ENCODE results near the gene PKM. TPM values are rescaled to one million over a fixed set of nuclear protein-coding genes. Genes with fewer than 3 reads are reported as not detected.

PKM gene
- total and polyA plus RNA-seq, 2 experiments from 2014 or later, result 2,427 to 2,534 TPM

DNA sequence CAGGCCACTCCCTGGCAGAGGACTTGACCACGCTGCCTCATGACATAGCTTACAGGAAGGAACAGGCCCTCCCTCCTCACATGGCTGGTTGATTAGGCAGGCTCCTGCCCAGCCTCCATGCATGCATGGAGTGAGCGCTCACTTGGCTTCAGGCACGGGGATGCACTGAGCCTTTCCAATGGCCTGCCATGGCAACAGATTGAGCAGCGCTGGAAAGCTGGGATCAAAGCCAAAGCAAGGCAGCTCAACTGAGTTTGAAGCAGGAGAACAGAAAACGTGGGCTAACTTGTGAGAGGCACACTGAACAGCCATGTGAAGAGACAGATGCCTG is 27.5 kb downstream of the PKM start:
- peak overlapping the region; percentile 61 for H3K27ac ChIP-seq
- 18 to 29% methylated on average over 5 of the region's 5 CpGs for WGBS, 2 experiments (ENCODE audit: low coverage in 1 of 2, low lambda C conversion rate in 2 of 2, missing lambda C conversion rate in 2 of 2)

DNA sequence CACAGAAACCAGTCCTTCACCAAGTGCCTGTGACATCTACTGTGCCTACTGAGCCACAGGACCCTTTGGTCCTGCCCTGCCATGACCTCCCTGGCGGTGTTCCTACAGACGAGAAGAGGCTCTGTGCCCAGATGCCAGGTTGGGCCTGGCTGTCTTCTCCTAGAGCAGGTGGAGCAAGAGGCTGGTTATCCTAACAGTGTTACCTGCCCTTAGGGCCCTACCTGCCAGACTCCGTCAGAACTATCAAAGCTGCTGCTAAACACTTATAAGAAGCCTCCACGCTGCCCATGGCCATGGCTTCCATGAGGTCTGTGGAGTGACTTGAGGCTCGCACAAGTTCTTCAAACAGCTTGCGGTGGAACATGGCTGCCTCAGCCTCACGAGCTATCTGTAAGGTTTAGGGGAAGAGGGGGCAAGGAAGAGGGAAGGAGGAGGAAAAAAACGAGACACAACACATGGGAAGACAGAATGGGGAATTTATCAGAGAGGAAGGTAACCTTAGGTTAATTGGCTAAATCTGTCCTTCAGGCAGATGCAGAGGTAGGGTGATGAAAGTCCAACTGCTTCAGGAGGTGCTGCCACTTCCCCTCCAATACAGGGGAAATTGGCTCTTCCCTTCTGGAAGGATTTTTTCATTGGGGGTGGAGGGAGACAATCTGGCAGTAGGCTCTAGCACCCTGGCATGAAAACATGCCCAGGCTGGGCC is 28.0 kb downstream of the PKM start:
- in situ Hi-C loops (cut with MboI), result no loop called here
- peaks cover 49% of the 10 kb centered on the region for H3K79me2 ChIP-seq (ENCODE audit: insufficient read depth)
- no peaks in the 10 kb centered on the region for H3K9me2 ChIP-seq (ENCODE audit: insufficient read depth)
- H3K36me3 ChIP-seq (ENCODE audit: low read depth), result peaks cover 91% of the 10 kb centered on the region
- H3F3A ChIP-seq (ENCODE audit: insufficient read depth), result peaks cover 99% of the 10 kb centered on the region
- H3K27me3 ChIP-seq (replicated peaks; ENCODE audit: insufficient read depth), result no peaks in the 10 kb centered on the region
- no peaks in the 10 kb centered on the region for H3K9me3 ChIP-seq (ENCODE audit: low read depth)
- H3K27ac ChIP-seq, result peak overlapping the region; percentile 61
- H3K4me3 ChIP-seq, result no peak overlapping the region
- H3K9ac ChIP-seq, result peak overlapping the region; percentile 37; the same call in 1 of the 2 replicates
- DNase-seq, result no peak
- 74 to 80% methylated on average over 8 of the region's 8 CpGs for WGBS, 2 experiments (ENCODE audit: low coverage in 1 of 2, low lambda C conversion rate in 2 of 2, missing lambda C conversion rate in 2 of 2)
- H3K4me1 ChIP-seq (ENCODE audit: insufficient read depth), result peaks cover 20% of the 10 kb centered on the region
- peaks cover 17% of the 10 kb centered on the region for H4K20me1 ChIP-seq (ENCODE audit: insufficient read depth)
- H3K4me2 ChIP-seq (ENCODE audit: unreplicated experiment), result no peak overlapping the region
- H2AFZ ChIP-seq, result no peak overlapping the region
- TF ChIP-seq EZH2phosphoT487 (IDR thresholded peaks at IDR 0.05; ENCODE audit: insufficient read depth, low read depth) (no peak), EZH2 (IDR thresholded peaks at IDR 0.05; ENCODE audit: insufficient read depth, poor library complexity, severe bottlenecking) (no peak)

More for the DNA sequence above, 27.5 kb downstream of the PKM start:
- DNase-seq, result peak; percentile 94
- no peak overlapping the region for H2AFZ ChIP-seq
- peaks cover 17% of the 10 kb centered on the region for H4K20me1 ChIP-seq (ENCODE audit: insufficient read depth)
- H3K9me3 ChIP-seq (ENCODE audit: low read depth), result no peaks in the 10 kb centered on the region
- peaks cover 94% of the 10 kb centered on the region for H3K36me3 ChIP-seq (ENCODE audit: low read depth)
- no peaks in the 10 kb centered on the region for H3K9me2 ChIP-seq (ENCODE audit: insufficient read depth)
- H3K79me2 ChIP-seq (ENCODE audit: insufficient read depth), result peaks cover 54% of the 10 kb centered on the region
- no peak for TF ChIP-seq EZH2phosphoT487 (IDR thresholded peaks at IDR 0.05; ENCODE audit: insufficient read depth, low read depth)
- no peaks in the 10 kb centered on the region for H3K27me3 ChIP-seq (replicated peaks; ENCODE audit: insufficient read depth)
- no peak overlapping the region for H3K4me3 ChIP-seq
- peaks cover 20% of the 10 kb centered on the region for H3K4me1 ChIP-seq (ENCODE audit: insufficient read depth)
- H3K9ac ChIP-seq, result peak overlapping the region; percentile 37
- in situ Hi-C loops (cut with MboI), result no loop called here
- H3F3A ChIP-seq (ENCODE audit: insufficient read depth), result peaks cover 99% of the 10 kb centered on the region
- H3K4me2 ChIP-seq (ENCODE audit: unreplicated experiment), result peak overlapping the region; percentile 22

DNA sequence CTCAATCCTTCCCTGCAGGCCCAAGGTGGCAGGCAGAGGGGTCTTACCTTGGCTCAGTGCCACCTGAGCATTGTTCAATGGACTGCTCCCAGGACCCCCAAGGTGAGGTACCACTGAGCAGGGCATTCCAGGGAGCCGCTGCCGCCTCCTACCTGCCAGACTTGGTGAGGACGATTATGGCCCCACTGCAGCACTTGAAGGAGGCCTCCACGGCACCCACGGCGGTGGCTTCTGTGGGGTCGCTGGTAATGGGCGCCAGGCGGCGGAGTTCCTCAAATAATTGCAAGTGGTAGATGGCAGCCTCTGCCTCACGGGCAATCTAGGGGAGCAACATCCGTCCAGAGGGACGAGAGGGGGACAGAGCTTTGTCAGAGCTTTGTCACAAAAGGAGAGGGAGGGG is 28.7 kb downstream of the PKM start:
- Histone ChIP-seq H3K9me3 (ENCODE audit: low read depth) (no peaks in the 10 kb centered on the region), H3K27ac (no peak overlapping the region), H3K4me1 (ENCODE audit: insufficient read depth) (peaks cover 20% of the 10 kb centered on the region), H4K20me1 (ENCODE audit: insufficient read depth) (peaks cover 17% of the 10 kb centered on the region), H3K36me3 (ENCODE audit: low read depth) (peaks cover 86% of the 10 kb centered on the region), H3K27me3 (replicated peaks; ENCODE audit: insufficient read depth) (no peaks in the 10 kb centered on the region), H3F3A (ENCODE audit: insufficient read depth) (peaks cover 94% of the 10 kb centered on the region), H3K79me2 (ENCODE audit: insufficient read depth) (peaks cover 43% of the 10 kb centered on the region), H3K9ac (no peak overlapping the region), H3K9me2 (ENCODE audit: insufficient read depth) (no peaks in the 10 kb centered on the region), H3K4me3 (no peak overlapping the region), H3K4me2 (ENCODE audit: unreplicated experiment) (no peak overlapping the region), H2AFZ (no peak overlapping the region)
- TF ChIP-seq EZH2phosphoT487 (IDR thresholded peaks at IDR 0.05; ENCODE audit: insufficient read depth, low read depth) (no peak), EZH2 (IDR thresholded peaks at IDR 0.05; ENCODE audit: insufficient read depth, poor library complexity, severe bottlenecking) (no peak)
- 87 to 90% methylated on average over 12 to 13 of the region's 13 CpGs for WGBS, 2 experiments (ENCODE audit: low coverage in 1 of 2, low lambda C conversion rate in 2 of 2, missing lambda C conversion rate in 2 of 2)
- DNase-seq, result no peak
- in situ Hi-C loops (cut with MboI), result no loop called here

DNA sequence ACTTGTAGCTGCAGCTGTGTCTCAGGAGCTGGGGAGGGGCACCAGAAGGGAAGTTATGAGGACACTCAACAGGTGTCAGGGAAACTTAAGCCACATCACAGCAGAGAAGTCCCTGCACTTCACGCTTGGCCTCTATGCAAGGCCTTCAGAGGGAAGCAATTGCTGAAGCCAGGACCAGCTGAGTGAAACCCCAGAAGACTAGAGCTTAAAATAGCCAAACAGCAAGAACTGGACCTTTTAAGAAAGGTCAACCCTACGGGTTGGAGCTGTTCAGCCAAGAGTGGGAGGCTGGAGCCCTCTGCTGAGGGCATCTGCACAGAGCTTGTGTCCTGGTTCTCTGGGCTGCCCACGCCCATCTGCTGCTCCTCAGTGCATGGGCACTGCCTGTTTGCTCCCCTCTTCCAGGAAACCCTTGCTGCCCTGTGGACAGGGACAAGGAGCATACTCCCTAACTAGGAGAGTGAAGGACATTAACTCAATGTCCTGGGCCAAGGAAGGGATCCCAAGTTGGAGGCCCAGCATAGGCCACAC is 29.5 kb downstream of the PKM start:
- H2AFZ ChIP-seq, result no peak overlapping the region
- H3K4me1 ChIP-seq (ENCODE audit: insufficient read depth), result peaks cover 20% of the 10 kb centered on the region
- no peak for DNase-seq
- no peak for TF ChIP-seq EZH2phosphoT487 (IDR thresholded peaks at IDR 0.05; ENCODE audit: insufficient read depth, low read depth)
- TF ChIP-seq EZH2 (IDR thresholded peaks at IDR 0.05; ENCODE audit: insufficient read depth, poor library complexity, severe bottlenecking), result no peak
- H3K79me2 ChIP-seq (ENCODE audit: insufficient read depth), result peaks cover 34% of the 10 kb centered on the region
- no peak overlapping the region for H3K4me2 ChIP-seq (ENCODE audit: unreplicated experiment)
- no peaks in the 10 kb centered on the region for H3K9me2 ChIP-seq (ENCODE audit: insufficient read depth)
- in situ Hi-C loops (cut with MboI), result no loop called here
- H3K36me3 ChIP-seq (ENCODE audit: low read depth), result peaks cover 78% of the 10 kb centered on the region
- H3F3A ChIP-seq (ENCODE audit: insufficient read depth), result peaks cover 92% of the 10 kb centered on the region
- WGBS, 2 experiments (ENCODE audit: low coverage in 1 of 2, low lambda C conversion rate in 2 of 2, missing lambda C conversion rate in 2 of 2), result 60 to 64% methylated on average over 3 of the region's 3 CpGs
- H3K27me3 ChIP-seq (replicated peaks; ENCODE audit: insufficient read depth), result no peaks in the 10 kb centered on the region
- H4K20me1 ChIP-seq (ENCODE audit: insufficient read depth), result peaks cover 17% of the 10 kb centered on the region
- no peak overlapping the region for H3K4me3 ChIP-seq
- no peaks in the 10 kb centered on the region for H3K9me3 ChIP-seq (ENCODE audit: low read depth)
- H3K9ac ChIP-seq, result no peak overlapping the region
- no peak overlapping the region for H3K27ac ChIP-seq

Measured in GM23248 (cell line).